Fibroblast of lung (primary cell): ENCODE data around the gene SMG6. TPM values are rescaled to one million over a fixed set of nuclear protein-coding genes. Genes with fewer than 3 reads are reported as not detected.
"Not testable (repeated sequence)": the region's sequence is repeated elsewhere in the genome, so short reads cannot be mapped to it uniquely, and the experiment has no call there.

Experiments used
- DNase-seq, 2 donors: peaks; one replicate each; pipeline versions ENCODE4 v3.0.0 to v3.0.0-alpha.2; 2010; ENCODE audit warnings: low read depth in 2 of 2
- H2AFZ ChIP-seq: 2 replicates; pipeline ENCODE4 v1.5.1; 2012; ENCODE audit warnings: low read length, control low read depth, inconsistent platforms
- H3K27ac ChIP-seq: 2 replicates; pipeline ENCODE4 v1.5.1; 2011; ENCODE audit warnings: low read length, control low read depth; ENCODE audit not compliant: insufficient read depth
- H3K27me3 ChIP-seq: 2 replicates; pipeline ENCODE4 v1.5.1; 2011; ENCODE audit warnings: mild to moderate bottlenecking, low read length; ENCODE audit not compliant: control insufficient read depth, insufficient read depth
- H3K36me3 ChIP-seq: 2 replicates; pipeline ENCODE4 v1.5.1; 2011; ENCODE audit warnings: low read length; ENCODE audit not compliant: control insufficient read depth, insufficient read depth
- H3K4me1 ChIP-seq: 2 replicates; pipeline ENCODE4 v1.5.1; 2011; ENCODE audit warnings: low read length; ENCODE audit not compliant: control insufficient read depth, insufficient read depth; ENCODE audit errors: extremely low read depth
- H3K4me2 ChIP-seq: 2 replicates; pipeline ENCODE4 v1.5.1; 2011; ENCODE audit warnings: low read length, control low read depth; ENCODE audit not compliant: insufficient read depth; ENCODE audit errors: extremely low read depth
- H3K4me3 ChIP-seq, 4 experiments: fragments of 200-600 bp in 1 of 4; sonication (generic) in 1 of 4; replicated peaks in 1 of 4; 2 replicates each; pipeline ENCODE4 v1.5.1; 2011 to 2016; ENCODE audit warnings: low read length in 4 of 4, low read depth in 3 of 4, mild to moderate bottlenecking in 3 of 4, control low read depth in 2 of 4, inconsistent platforms in 1 of 4, mixed read lengths in 1 of 4; ENCODE audit not compliant: insufficient read depth in 1 of 4; ENCODE audit errors: control extremely low read depth in 1 of 4
- H3K79me2 ChIP-seq: 2 replicates; pipeline ENCODE4 v1.5.1; 2012; ENCODE audit warnings: mild to moderate bottlenecking, low read length, inconsistent platforms; ENCODE audit not compliant: control insufficient read depth, insufficient read depth
- H3K9ac ChIP-seq: 2 replicates; pipeline ENCODE4 v1.5.1; 2011; ENCODE audit warnings: mild to moderate bottlenecking, low read length, control low read depth; ENCODE audit not compliant: insufficient read depth
- H3K9me3 ChIP-seq: 2 replicates; pipeline ENCODE4 v1.5.1; 2012; ENCODE audit warnings: low read depth, low read length; ENCODE audit not compliant: control insufficient read depth, insufficient read depth
- H4K20me1 ChIP-seq: 2 replicates; pipeline ENCODE4 v1.5.1; 2011; ENCODE audit warnings: low read length; ENCODE audit not compliant: control insufficient read depth, insufficient read depth; ENCODE audit errors: extremely low read depth
- CTCF ChIP-seq, 2 donors: IDR thresholded peaks in 1 of 2; conservative IDR thresholded peaks in 1 of 2; 1 replicate in 1 of 2; 2 replicates in 1 of 2; pipeline ENCODE4 v1.5.1; 2011 to 2012; ENCODE audit warnings: low read length in 2 of 2, control low read depth in 1 of 2, inconsistent platforms in 1 of 2, low read depth in 1 of 2, mild to moderate bottlenecking in 1 of 2
- EZH2 ChIP-seq: IDR thresholded peaks from 2 replicates; pipeline ENCODE4 v1.5.1; 2012; ENCODE audit warnings: low read length, control low read depth, mild to moderate bottlenecking; ENCODE audit errors: missing control alignments
- polyA plus RNA-seq, 2 donors: library from polyadenylated mRNA; depleted of rRNA in 1 of 2; stranded (reverse) in 1 of 2; unstranded in 1 of 2; fragments of >200 nt; gene quantifications; 2 replicates each; pipeline ENCODE4 v1.2.1, GENCODE V29; 2011 to 2012; ENCODE audit warnings: missing spikeins in 1 of 2
- total RNA-seq: library from RNA; depleted of rRNA; stranded (reverse); fragments of >200 nt; gene quantifications from 2 replicates; pipeline ENCODE4 v1.2.1, GENCODE V29; 2014

Gene SMG6
- total and polyA plus RNA-seq, 2 donors (not counting 1 experiment from before 2014, with no cell fraction given) = 14.7 to 29.9 TPM

GRCh38 chr17:2016494-2016893, 287.1 kb downstream of the SMG6 start:
- H2AFZ ChIP-seq = no peak overlapping the region
- peaks cover 29% of the 10 kb centered on the region for H3K27me3 ChIP-seq
- H3K4me3 ChIP-seq = no peak overlapping the region
- no peaks in the 10 kb centered on the region for H3K79me2 ChIP-seq
- H3K9me3 ChIP-seq = no peaks in the 10 kb centered on the region
- DNase-seq = no peak
- TF ChIP-seq CTCF (conservative IDR thresholded peaks at IDR 0.05 in 1 of 2, IDR thresholded peaks at IDR 0.05 in 1 of 2; ENCODE audit: low read depth in 1 of 2, low read length in 2 of 2) = no peak
- no peak for TF ChIP-seq EZH2
- H3K27ac ChIP-seq = no peak overlapping the region
- no peaks in the 10 kb centered on the region for H4K20me1 ChIP-seq
- no peak overlapping the region for H3K9ac ChIP-seq
- peaks cover 3% of the 10 kb centered on the region for H3K4me1 ChIP-seq
- H3K4me2 ChIP-seq = no peak overlapping the region
- no peaks in the 10 kb centered on the region for H3K36me3 ChIP-seq

- Histone ChIP-seq H3K27me3 (peaks cover 25% of the 10 kb centered on the region), H3K36me3 (no peaks in the 10 kb centered on the region), H3K9ac (no peak overlapping the region), H3K4me2 (no peak overlapping the region), H3K4me3 (no peak overlapping the region), H3K79me2 (no peaks in the 10 kb centered on the region), H3K4me1 (peaks cover 5% of the 10 kb centered on the region), H3K9me3 (no peaks in the 10 kb centered on the region), H4K20me1 (no peaks in the 10 kb centered on the region), H2AFZ (no peak overlapping the region), H3K27ac (no peak overlapping the region)
- DNase-seq = no peak
- no peak for TF ChIP-seq CTCF (conservative IDR thresholded peaks at IDR 0.05 in 1 of 2, IDR thresholded peaks at IDR 0.05 in 1 of 2; ENCODE audit: low read depth in 1 of 2, low read length in 2 of 2)
- TF ChIP-seq EZH2 = no peak
Measured at GRCh38 chr17:2015314-2015713, 288.3 kb downstream of the SMG6 start.

- TF ChIP-seq EZH2 (no peak), CTCF (conservative IDR thresholded peaks at IDR 0.05 in 1 of 2, IDR thresholded peaks at IDR 0.05 in 1 of 2; ENCODE audit: low read depth in 1 of 2, low read length in 2 of 2) (no peak)
- Histone ChIP-seq H3K4me2 (no peak overlapping the region), H3K27me3 (peaks cover 16% of the 10 kb centered on the region), H3K9me3 (no peaks in the 10 kb centered on the region), H3K4me3 (no peak overlapping the region), H3K4me1 (peaks cover 5% of the 10 kb centered on the region), H2AFZ (no peak overlapping the region), H3K36me3 (no peaks in the 10 kb centered on the region), H3K9ac (no peak overlapping the region), H4K20me1 (no peaks in the 10 kb centered on the region), H3K27ac (no peak overlapping the region), H3K79me2 (no peaks in the 10 kb centered on the region)
- no peak for DNase-seq
Measured at GRCh38 chr17:2013994-2014317, 289.6 kb downstream of the SMG6 start.

GRCh38 chr17:2013220-2013993, 290.2 kb downstream of the SMG6 start:
- DNase-seq, H3K4me1 ChIP-seq, H3K9me3 ChIP-seq, H3K4me2 ChIP-seq, H2AFZ ChIP-seq, H3K4me3 ChIP-seq, H3K36me3 ChIP-seq, H3K9ac ChIP-seq, H4K20me1 ChIP-seq, H3K79me2 ChIP-seq, H3K27ac ChIP-seq: not testable (repeated sequence)
- peaks cover 11% of the 10 kb centered on the region for H3K27me3 ChIP-seq
